Rectal smooth muscle tissue (tissue), 1 donor: ENCODE data around the gene ZBP1.

Source experiments
- H3K27ac ChIP-seq: one replicate; pipeline ENCODE4 v1.7.0; 2013; ENCODE audit warnings: low read depth, low read length, inconsistent platforms
- H3K27me3 ChIP-seq: one replicate; pipeline ENCODE4 v1.7.0; 2013; ENCODE audit warnings: low read length; ENCODE audit not compliant: control insufficient read depth, insufficient read depth
- H3K36me3 ChIP-seq: one replicate; pipeline ENCODE4 v1.7.0; 2013; ENCODE audit warnings: low read length; ENCODE audit not compliant: control insufficient read depth, insufficient read depth
- H3K4me1 ChIP-seq: one replicate; pipeline ENCODE4 v1.7.0; 2013; ENCODE audit warnings: low read length; ENCODE audit not compliant: control insufficient read depth, insufficient read depth
- H3K4me3 ChIP-seq: one replicate; pipeline ENCODE4 v1.7.0; 2013; ENCODE audit warnings: low read length
- H3K9ac ChIP-seq: one replicate; pipeline ENCODE4 v1.7.0; 2013; ENCODE audit warnings: low read length

Gene ZBP1

GRCh38 chr20:57625978-57626377, 5.8 kb upstream of the ZBP1 start:
- H3K4me3 ChIP-seq: no peak overlapping the region
- H3K36me3 ChIP-seq: no peaks in the 10 kb centered on the region
- H3K9ac ChIP-seq: no peak overlapping the region
- no peak overlapping the region for H3K27ac ChIP-seq
- H3K27me3 ChIP-seq: no peaks in the 10 kb centered on the region
- peaks cover 6% of the 10 kb centered on the region for H3K4me1 ChIP-seq

- no peak overlapping the region for H3K27ac ChIP-seq
- H3K4me1 ChIP-seq: peaks cover 6% of the 10 kb centered on the region
Observed at GRCh38 chr20:57625181-57625958, 5.1 kb upstream of the ZBP1 start.

GRCh38 chr20:57624124-57624523, 3.9 kb upstream of the ZBP1 start:
- peaks cover 6% of the 10 kb centered on the region for H3K4me1 ChIP-seq
- no peak overlapping the region for H3K9ac ChIP-seq
- H3K27me3 ChIP-seq: no peaks in the 10 kb centered on the region
- H3K27ac ChIP-seq: no peak overlapping the region
- no peaks in the 10 kb centered on the region for H3K36me3 ChIP-seq
- no peak overlapping the region for H3K4me3 ChIP-seq

More at GRCh38 chr20:57625181-57625958, 5.1 kb upstream of the ZBP1 start:
- Histone ChIP-seq H3K4me3 (no peak overlapping the region), H3K9ac (no peak overlapping the region), H3K27me3 (no peaks in the 10 kb centered on the region), H3K36me3 (no peaks in the 10 kb centered on the region)

GRCh38 chr20:57622579-57623381, 2.6 kb upstream of the ZBP1 start:
- H3K4me3 ChIP-seq: no peak overlapping the region
- no peak overlapping the region for H3K27ac ChIP-seq
- H3K4me1 ChIP-seq: peaks cover 3% of the 10 kb centered on the region
- no peak overlapping the region for H3K9ac ChIP-seq
- no peaks in the 10 kb centered on the region for H3K27me3 ChIP-seq
- H3K36me3 ChIP-seq: no peaks in the 10 kb centered on the region

- Histone ChIP-seq H3K4me1 (no peaks in the 10 kb centered on the region), H3K27ac (no peak overlapping the region), H3K27me3 (no peaks in the 10 kb centered on the region), H3K36me3 (no peaks in the 10 kb centered on the region), H3K4me3 (no peak overlapping the region), H3K9ac (no peak overlapping the region)
Observed at GRCh38 chr20:57622201-57622570, 2.0 kb upstream of the ZBP1 start.

- Histone ChIP-seq H3K27ac (no peak overlapping the region), H3K4me3 (no peak overlapping the region), H3K36me3 (no peaks in the 10 kb centered on the region), H3K9ac (no peak overlapping the region), H3K27me3 (no peaks in the 10 kb centered on the region), H3K4me1 (no peaks in the 10 kb centered on the region)
Observed at GRCh38 chr20:57621421-57622200, 1.4 kb upstream of the ZBP1 start.

GRCh38 chr20:57620999-57621398, 773 bp upstream of the ZBP1 start:
- H3K36me3 ChIP-seq: no peaks in the 10 kb centered on the region
- no peaks in the 10 kb centered on the region for H3K4me1 ChIP-seq
- no peak overlapping the region for H3K4me3 ChIP-seq
- no peak overlapping the region for H3K27ac ChIP-seq
- no peaks in the 10 kb centered on the region for H3K27me3 ChIP-seq
- H3K9ac ChIP-seq: no peak overlapping the region

- Histone ChIP-seq H3K4me1 (no peaks in the 10 kb centered on the region), H3K27me3 (no peaks in the 10 kb centered on the region), H3K27ac (no peak overlapping the region), H3K4me3 (peak overlapping the region; percentile 24), H3K36me3 (no peaks in the 10 kb centered on the region), H3K9ac (no peak overlapping the region)
Observed at GRCh38 chr20:57619051-57619831, 985 bp downstream of the ZBP1 start.

- peak overlapping the region; percentile 24 for H3K4me3 ChIP-seq
- H3K27me3 ChIP-seq: no peaks in the 10 kb centered on the region
- H3K9ac ChIP-seq: no peak overlapping the region
- H3K27ac ChIP-seq: no peak overlapping the region
- H3K4me1 ChIP-seq: no peaks in the 10 kb centered on the region
- H3K36me3 ChIP-seq: no peaks in the 10 kb centered on the region
Observed at GRCh38 chr20:57618764-57619050, 1.5 kb downstream of the ZBP1 start.

GRCh38 chr20:57618091-57618763, 2.0 kb downstream of the ZBP1 start:
- H3K4me1 ChIP-seq: no peaks in the 10 kb centered on the region
- no peaks in the 10 kb centered on the region for H3K27me3 ChIP-seq
- H3K9ac ChIP-seq: no peak overlapping the region
- no peaks in the 10 kb centered on the region for H3K36me3 ChIP-seq
- H3K4me3 ChIP-seq: no peak overlapping the region
- no peak overlapping the region for H3K27ac ChIP-seq

GRCh38 chr20:57617079-57617795, 3.0 kb downstream of the ZBP1 start:
- no peaks in the 10 kb centered on the region for H3K36me3 ChIP-seq
- no peak overlapping the region for H3K27ac ChIP-seq
- H3K4me1 ChIP-seq: no peaks in the 10 kb centered on the region
- H3K4me3 ChIP-seq: no peak overlapping the region
- no peaks in the 10 kb centered on the region for H3K27me3 ChIP-seq
- no peak overlapping the region for H3K9ac ChIP-seq
